HUDEP-2 (cell line): ENCODE measurements around the gene EYS.
"Not testable (repeated sequence)": the region's sequence is repeated elsewhere in the genome, so short reads cannot be mapped to it uniquely, and the experiment has no call there.

Experiments used
- DNase-seq, 76 experiments: peaks; one replicate each; lab custom pipeline; 2025; ENCODE audit not compliant: unreplicated experiment in 76 of 76; lab: John Stamatoyannopoulos, UW

EYS gene

DNA sequence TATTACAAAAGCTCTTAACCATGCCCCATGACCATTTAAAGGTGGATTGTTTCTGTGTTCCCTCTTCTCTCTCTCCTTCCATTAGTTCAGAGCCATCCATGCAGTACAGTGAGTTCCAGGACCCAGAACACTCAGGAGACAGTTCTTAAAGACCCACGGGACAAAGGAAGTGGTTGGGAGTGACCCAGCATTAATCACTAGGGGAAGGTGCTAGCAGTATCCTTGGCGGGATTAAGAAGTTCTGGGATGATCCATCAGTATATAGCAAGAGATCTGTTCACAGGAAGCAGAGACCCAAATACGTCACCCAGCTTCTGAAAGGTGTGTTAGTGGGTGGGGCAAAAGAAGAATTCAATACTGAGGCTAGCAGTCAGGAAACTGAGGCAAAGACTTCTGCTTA is 1917.3 kb downstream of the EYS start:
- no peak for DNase-seq

DNA sequence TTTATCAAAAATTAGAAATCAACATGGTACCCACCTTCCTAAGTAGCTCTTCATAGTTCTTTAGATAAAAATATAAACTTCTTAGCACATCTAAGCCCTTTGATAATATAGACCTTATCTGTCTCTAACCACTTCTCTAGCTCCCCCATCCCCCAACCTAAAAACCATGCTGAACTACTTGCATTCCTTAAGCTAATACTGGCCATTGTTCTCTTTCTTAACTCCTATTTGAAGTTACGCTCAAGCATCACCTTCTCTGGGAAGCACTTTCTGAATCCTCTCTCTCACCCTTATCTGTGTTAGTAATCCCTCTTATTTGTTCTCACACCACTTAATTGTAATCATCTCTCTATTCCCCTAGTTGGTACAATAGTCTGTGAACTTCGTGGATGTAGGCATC is 1918.5 kb downstream of the EYS start:
- no peak for DNase-seq

DNA sequence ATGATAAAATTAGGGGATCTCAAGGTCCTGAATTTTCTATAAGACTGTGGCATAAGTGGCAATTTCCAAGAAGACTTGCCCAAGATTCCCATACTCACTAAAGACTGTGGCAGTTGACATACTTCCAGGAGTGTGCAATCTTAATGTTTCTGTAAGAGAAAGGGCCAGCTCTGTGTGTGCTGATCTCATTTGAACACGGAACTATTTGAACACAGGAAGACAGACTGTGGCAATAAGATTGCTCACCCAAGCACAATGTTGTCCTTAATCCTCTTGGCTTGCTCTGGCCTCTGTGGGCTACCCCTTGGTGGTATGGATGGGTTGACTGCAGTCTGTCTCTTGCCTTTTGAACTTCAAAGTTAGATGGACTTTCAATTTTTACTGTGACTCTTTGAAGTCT is 1920.0 kb downstream of the EYS start:
- DNase-seq, result no peak

DNA sequence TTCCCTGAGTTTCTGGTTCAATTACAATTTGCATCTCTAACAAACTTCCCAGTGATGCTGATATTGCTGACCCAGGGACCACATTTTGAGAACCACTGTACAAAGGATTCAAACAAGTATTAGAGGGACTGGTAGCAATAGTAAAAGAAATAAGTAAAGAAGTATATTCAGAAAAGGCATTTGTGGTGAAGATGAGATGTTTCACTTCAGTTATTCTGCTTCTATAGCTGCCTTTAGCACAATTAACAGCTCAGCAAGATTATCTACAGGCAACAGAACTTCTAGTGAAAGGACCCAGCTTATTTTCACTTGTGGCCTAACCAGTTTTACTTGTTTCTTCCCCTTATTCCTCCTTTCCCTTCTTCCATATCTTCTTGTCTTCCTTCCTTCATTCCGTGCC is 1922.0 kb downstream of the EYS start:
- DNase-seq, result no peak

DNA sequence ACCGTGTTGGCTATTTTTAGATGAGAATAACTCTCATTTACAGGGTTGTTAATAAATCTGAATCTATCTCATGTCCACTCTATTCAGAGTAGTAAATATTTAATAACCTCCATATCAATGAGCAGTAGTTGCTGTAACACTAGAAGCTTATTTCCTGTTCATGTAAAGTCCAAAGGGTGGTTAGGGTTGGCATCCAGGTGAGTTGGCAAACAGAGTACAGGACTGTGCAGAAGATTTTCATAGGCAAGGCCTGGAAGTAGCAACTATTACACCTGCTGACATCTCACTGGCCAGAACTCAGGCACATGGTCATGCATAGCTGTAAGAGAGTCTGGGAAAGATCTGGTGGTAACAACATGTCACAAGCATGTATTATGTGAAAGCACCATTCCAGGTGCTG is 1923.9 kb downstream of the EYS start:
- DNase-seq, result no peak

DNA sequence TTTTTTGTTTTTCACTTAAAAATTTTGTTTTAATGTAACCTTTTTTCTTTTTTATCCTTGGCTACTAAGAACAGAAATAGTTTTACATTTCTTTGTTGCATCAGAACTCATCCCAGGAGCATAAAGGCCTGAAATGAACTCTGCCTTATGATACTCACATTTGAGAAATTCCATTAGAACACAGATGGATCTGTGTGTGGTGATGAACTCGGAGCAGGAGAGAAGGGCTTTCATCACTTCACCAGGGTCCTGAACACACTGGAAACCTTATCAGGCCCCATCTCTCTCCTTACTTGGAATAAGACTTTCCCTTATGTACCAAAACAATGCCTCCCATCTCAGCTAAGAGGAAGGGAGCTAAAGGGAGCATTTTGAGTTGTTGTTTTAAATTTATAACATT is 1932.1 kb downstream of the EYS start:
- no peak for DNase-seq

DNA sequence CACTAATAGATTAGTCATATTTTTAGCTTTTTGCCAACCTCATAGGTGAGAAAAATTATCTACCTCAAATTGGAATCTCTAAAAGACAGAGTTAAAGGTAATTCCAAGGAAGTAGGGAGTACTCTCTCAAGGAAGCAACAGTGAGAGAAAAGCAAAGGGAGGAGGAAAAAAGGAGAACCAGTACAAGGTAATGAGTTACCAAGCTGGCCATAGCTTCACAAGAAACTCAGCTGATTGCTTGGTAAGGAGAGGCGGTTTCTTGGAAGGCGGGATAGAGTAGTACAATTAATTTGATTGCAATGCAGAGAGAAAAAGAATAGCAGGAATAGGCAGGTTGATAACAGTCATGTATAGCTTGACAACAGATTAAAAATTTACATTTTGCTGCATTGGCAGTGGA is 1933.8 kb downstream of the EYS start:
- no peak for DNase-seq

DNA sequence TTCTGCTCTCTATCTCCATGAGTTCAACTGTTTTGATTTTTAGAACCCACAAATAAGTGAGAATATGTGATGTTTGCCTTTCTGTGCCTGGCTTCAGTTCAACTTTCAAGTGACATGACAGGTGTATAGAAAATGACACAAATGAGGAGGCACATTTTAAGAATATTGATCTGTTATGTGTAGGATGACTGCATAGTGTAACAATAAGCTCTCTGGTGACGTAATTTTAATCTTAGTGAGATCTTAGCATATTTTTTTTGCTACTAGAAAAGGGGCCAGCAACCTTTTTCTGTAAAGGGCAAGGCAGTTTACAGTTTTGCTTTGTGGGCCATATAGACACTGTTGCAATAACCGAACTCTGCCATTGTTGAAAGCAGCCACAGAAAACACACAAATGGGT is 1941.2 kb downstream of the EYS start:
- DNase-seq, result no peak

DNA sequence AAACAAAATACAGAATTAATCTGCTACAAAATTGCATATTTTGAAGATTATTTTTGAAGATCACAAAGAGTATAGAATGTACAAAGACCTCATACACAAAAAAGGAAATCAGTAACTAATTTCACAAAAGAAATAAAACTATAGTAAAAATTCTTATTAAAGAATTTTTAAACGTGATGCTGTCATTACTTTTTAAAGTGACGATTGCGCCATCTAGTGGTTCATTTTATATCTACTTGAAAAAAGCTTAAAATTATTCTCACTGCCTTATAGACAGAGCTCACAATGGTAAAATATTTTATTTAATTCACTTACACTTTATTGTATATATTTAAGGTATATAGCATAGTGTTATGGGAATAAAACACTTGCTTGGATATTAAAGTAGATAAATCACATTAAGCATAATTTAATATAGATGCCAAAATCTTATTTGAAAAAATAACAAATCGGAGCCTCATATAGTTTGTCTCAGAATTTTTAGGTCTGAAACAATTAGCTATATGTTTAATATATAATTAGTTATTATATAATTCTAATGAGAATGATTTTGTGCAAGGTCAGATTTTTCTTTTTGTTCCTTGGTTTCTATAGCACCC is 1942.6 kb downstream of the EYS start:
- DNase-seq, result peak in 25 of 76 experiments; percentile 3 to 59 (median 31)

DNA sequence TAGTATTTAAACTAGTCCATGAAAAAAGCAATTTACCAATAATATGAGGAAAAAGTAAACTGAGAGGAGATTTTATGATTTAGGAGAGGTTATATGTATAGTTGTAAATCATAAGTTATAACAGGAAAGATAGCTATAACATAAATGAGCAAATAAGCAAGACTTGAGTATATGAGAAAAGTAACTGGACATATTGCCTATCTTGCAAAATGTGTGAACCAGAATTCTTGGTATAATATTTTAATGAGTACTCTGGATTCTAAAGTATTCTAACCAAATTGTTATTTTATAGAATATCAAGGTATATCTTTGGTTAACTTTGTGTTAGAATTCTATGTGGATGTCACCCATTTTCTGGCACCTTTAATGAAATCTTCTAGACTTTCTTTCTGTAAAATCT is 1946.8 kb downstream of the EYS start:
- DNase-seq, result no peak

DNA sequence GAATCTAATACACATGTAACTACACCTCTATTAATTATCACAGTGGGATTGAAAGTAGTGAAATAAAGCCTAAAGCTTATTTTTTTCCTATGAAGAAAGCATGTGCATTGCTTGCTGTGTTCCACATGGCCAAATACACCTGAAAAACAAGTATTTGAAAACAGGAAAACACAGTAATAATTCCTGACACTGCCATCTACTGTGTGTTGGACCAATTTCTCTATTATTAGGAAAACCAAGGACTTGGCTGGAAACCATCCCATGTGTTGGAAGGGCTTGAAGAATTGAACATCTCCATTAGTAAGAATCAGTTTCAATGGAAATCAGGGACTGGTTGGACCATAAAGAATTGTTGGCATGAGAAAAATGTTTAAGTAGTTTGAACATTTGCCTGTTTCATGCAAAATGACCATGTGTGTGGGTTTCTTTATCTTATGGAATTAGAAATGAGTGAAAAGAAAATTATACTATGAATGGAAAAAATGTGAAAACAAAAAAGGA is 1947.4 kb downstream of the EYS start:
- no peak for DNase-seq

DNA sequence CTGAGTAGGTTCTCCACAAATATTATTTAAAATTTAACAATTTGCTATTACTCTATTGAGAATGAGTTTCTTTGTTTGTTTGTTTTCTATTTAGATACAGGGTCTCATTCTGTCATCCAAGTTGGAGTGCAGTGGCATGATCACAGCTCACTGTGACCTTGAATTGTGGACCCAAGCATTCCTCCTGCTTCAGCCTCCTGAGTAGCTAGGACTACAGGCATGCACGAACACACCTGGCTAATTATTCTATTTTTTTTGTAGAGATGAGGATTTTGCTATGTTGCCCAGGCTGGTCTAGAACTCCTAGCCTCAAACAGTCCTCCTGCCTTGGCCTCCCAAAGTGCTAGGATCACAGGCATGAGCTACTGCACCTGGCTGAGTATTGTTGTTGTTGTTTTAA is 1949.2 kb downstream of the EYS start:
- DNase-seq, result no peak

DNA sequence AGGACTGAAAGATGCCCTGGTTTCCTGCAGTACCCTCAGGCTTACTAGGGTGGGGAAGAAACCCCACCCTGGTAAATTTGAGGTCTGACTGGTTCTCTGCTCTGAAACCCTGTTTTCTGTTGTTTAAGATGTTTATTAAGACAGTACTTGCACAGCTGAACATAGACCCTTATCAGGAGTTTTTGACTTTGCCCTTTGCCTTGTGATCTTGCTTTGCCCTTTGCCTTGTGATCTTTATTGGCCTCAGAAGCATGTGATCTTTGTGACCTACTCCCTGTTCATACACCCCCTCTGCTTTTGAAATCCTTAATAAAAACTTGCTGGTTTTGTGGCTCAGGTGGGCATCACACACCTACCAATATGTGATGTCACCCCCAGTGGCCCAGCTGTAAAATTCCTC is 1949.8 kb downstream of the EYS start:
- DNase-seq, result not testable (repeated sequence)

DNA sequence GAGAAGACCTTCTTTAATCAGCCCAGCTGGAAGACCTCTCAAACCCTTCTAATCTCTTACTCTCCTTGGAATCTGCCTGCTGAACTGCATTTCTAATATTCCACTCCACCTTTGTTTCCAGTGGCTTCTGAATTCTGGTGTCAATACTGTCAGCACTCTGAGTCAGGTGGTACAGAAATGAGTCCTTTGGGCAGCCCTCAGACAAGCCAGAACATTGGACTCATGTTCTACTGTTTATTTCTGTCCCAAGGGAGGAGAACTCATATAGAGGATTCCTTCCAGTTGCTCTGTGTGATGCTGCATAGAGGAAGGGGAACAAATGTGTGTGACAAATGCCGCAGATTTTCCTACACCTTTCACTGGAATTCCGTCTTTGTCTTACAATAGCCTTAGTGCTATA is 1956.6 kb downstream of the EYS start:
- no peak for DNase-seq

DNA sequence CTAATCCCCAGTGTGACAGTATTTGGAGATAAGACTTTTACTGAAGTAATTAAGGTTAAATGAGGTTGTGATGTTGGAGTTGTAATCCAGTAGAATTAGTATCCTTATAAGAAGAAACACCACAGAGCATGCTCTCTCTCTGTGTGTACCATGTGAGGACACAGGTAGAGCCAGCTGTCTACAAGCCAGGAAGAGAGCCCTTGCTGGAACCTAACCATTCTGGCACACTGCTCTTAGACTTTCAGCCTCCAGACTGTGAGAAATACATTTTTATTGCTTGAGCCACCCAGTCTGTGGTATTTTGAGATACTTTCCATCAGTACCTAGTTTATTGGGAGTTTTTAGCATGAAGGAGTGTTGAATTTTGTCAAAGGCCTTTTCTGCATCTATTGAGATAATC is 1961.2 kb downstream of the EYS start:
- no peak for DNase-seq

DNA sequence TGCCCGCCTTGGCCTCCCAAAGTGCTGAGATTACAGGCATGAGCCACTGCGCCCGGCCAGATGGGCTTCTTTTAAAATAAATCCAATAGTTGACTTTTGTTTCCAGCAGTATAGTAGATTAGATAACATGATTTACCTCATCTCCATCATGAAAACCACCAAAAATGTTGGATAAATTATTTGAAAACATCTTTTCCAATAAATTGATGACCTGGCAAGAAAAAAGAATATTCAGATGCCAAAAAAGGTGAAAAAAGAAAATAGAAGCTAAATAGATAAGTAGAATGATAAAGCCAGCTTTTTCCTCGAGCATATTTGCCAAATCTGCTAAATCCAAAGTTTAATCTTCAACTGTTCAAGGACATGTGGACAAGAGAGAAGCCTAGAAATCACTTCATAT is 1962.2 kb downstream of the EYS start:
- no peak for DNase-seq

DNA sequence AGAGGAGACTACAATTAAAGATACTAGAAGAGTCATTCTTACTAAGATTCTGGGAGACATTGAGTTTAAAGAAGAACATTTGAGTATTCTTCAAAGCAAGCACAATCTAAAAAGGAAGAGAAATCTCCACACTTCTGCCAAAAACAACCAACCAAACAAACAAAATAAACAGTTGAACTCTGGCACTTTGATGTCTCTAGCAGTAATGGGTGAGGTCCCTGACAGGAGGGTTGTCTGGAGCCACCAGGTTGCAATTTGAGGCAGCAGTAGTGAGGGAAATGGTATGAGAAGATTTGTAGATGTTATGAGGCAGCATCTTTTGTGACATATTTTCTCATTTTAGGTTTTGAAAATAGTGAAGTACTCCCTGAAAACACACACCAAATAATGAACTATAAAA is 1963.3 kb downstream of the EYS start:
- DNase-seq, result no peak

DNA sequence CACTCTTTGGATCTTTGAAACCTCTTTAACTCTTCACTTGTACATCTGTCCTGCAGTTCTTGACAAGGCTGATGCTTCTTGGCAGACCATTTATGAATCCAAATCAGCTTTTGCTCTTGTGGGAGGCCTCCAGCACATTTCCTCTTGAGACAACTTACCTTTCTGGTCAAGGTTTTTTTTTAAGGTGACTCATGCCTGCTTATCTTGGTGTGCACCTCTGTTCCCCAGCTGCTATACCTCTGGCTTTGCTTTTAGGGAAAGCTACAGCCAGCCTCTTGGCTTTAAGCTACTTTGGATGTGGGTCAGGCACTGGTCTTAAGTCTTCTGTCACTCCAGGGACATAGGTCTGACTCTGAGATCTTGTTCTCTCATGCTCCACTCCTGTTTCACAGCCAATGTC is 1965.0 kb downstream of the EYS start:
- DNase-seq, result no peak

DNA sequence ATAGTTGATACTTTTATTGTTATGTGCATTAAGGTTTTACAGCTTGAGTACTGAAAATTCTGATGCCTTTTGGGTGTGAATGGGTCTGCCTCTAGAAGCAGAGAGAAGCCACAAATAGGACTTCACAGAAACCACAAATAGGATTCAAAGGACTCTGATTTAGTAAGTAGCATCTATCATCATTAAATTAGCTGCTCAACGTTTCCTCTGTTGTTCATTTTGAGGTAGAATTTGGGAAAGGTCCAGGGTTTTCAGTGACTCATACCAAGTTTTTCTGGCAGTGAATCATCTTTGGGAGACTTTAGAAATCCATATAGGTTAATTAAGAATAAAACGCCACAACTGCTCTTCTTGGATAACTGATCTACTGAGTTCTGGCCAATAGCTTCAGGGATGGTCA is 1966.3 kb downstream of the EYS start:
- no peak for DNase-seq

DNA sequence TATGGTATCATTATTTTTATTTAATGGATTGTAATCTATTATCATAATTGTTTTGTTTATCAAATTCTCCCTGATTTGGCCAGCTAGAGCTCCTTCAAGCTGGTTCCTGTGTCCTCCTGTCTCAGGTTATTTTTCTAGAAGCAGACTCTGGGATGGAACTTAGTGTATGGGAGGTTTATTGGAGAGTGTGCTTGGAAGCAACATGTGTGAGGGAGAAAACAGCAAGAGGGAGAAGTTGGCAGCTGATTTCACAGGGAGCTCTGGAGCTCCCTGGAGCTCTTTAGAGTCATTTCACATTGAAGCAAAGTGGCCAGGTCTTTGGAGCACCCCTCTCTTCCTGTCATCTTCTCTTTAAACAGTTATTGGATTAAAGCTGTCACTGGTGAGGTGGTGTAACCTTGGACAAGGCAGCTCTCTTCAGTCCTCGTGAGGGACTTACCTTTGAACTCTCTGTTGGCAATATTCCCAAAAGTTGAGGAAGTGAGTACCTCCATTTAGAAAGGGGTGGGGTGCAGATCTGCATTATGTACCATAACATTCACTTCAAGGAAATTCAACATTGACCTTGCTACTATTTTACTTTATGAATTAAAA is 1967.8 kb downstream of the EYS start:
- peak in 1 of 76 experiments; percentile 5 for DNase-seq

DNA sequence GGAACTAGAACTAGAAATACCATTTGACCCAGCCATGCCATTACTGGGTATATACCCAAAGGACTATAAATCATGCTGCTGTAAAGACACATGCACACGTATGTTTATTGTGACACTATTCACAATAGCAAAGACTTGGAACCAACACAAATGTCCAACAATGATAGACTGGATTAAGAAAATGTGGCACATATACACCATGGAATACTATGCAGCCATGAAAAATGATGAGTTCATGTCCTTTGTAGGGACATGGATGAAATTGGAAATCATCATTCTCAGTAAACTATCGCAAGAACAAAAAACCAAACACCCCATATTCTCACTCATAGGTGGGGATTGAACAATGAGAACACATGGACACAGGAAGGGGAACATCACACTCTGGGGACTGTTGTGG is 1968.8 kb downstream of the EYS start:
- DNase-seq, result not testable (repeated sequence)

DNA sequence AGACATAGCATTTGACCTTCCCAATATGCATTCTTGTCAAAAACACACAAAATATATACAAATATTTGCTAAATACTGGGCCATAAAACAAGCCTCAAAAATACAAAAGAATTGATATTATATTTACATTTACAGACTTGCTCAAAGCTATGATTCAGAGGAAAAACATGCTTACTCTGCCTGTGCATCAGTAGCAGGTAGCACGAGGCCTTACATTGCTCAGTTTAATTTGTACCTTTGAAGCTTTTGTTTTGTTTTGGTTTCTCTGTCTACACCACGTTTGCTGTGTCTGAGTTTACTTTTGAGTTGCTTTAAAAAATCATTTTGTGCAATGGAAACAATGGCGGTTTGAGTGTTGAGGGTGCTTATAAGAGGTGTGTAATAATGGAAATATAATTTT is 1972.1 kb downstream of the EYS start:
- no peak for DNase-seq

DNA sequence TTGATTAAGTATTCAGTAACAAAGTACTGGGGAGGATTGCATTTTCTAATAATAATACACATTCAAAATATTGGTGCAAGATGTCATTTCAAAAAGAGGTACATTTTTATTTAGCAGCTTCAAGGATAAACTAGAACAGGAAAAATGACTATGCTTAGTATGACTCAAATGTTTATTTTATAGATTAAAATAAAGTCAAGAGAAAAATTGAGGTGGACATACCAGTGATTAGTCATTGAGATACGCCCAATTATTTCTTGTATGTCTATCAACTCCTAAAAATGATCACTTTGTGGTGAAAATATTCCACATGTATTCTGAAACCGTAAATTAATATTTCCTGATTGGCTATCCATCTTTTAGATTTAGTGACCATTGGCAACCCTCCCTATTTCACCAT is 1974.7 kb downstream of the EYS start:
- DNase-seq, result no peak
